ENCODE results near the gene PTGES.

DNA sequence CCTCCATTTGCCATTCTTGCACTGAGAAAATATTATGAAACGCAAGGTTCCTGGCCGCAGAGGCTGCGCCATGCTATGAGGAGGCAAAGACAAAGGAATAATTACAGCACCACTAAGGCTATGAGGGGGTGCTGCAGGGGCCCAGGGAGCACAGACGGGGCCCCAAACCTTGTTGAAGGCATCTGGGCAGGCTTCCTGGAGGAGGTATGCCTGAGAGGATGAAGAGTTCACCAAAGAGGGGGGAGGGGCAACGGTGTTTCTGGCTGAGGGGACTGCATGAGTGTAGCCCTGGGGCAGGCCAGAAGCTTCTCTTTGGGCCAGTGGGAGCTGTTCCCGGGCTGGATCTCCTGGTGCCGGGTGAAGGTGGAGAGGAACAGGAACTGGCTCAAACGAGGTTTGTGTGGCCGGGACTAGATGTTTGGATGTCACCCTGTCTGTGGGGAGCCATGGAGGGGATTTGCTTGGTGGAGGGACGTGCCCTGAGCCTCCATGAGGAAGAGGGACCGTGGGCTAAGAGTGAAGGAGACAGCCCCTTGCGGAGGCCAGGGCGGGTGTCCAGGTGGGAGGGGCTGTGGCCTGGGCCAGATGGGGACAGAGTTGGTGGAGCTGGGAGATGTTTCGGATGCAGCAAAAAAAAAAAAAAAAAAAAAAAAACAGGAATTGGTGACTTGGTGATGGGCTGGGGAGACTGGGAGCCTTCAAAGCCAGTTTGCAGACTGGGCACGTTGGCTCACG, 28.2 kb downstream of the PTGES start:
- TF ChIP-seq, protein P1, sequence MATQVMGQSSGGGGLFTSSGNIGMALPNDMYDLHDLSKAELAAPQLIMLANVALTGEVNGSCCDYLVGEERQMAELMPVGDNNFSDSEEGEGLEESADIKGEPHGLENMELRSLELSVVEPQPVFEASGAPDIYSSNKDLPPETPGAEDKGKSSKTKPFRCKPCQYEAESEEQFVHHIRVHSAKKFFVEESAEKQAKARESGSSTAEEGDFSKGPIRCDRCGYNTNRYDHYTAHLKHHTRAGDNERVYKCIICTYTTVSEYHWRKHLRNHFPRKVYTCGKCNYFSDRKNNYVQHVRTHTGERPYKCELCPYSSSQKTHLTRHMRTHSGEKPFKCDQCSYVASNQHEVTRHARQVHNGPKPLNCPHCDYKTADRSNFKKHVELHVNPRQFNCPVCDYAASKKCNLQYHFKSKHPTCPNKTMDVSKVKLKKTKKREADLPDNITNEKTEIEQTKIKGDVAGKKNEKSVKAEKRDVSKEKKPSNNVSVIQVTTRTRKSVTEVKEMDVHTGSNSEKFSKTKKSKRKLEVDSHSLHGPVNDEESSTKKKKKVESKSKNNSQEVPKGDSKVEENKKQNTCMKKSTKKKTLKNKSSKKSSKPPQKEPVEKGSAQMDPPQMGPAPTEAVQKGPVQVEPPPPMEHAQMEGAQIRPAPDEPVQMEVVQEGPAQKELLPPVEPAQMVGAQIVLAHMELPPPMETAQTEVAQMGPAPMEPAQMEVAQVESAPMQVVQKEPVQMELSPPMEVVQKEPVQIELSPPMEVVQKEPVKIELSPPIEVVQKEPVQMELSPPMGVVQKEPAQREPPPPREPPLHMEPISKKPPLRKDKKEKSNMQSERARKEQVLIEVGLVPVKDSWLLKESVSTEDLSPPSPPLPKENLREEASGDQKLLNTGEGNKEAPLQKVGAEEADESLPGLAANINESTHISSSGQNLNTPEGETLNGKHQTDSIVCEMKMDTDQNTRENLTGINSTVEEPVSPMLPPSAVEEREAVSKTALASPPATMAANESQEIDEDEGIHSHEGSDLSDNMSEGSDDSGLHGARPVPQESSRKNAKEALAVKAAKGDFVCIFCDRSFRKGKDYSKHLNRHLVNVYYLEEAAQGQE (IDR thresholded peaks at IDR 0.05; ENCODE audit: insufficient read depth in 1 of 2, low read depth in 2 of 2, low read length in 2 of 2) = no peak
- TF ChIP-seq SIN3A (IDR thresholded peaks at IDR 0.05; ENCODE audit: borderline replicate concordance, insufficient read depth, low read length) (no peak), TAF1 (IDR thresholded peaks at IDR 0.05; ENCODE audit: borderline replicate concordance, insufficient read depth, low read length) (no peak), POLR2AphosphoS5 (IDR thresholded peaks at IDR 0.05; ENCODE audit: low read depth, low read length) (no peak)

Measured in PFSK-1 (cell line).